ENCODE results near the gene NAT8L. TPM values are rescaled to one million over a fixed set of nuclear protein-coding genes. Genes with fewer than 3 reads are reported as not detected.

The NAT8L gene
- total RNA-seq, 2 donors from 2014 or later = 0.11 to 0.17 TPM

DNA sequence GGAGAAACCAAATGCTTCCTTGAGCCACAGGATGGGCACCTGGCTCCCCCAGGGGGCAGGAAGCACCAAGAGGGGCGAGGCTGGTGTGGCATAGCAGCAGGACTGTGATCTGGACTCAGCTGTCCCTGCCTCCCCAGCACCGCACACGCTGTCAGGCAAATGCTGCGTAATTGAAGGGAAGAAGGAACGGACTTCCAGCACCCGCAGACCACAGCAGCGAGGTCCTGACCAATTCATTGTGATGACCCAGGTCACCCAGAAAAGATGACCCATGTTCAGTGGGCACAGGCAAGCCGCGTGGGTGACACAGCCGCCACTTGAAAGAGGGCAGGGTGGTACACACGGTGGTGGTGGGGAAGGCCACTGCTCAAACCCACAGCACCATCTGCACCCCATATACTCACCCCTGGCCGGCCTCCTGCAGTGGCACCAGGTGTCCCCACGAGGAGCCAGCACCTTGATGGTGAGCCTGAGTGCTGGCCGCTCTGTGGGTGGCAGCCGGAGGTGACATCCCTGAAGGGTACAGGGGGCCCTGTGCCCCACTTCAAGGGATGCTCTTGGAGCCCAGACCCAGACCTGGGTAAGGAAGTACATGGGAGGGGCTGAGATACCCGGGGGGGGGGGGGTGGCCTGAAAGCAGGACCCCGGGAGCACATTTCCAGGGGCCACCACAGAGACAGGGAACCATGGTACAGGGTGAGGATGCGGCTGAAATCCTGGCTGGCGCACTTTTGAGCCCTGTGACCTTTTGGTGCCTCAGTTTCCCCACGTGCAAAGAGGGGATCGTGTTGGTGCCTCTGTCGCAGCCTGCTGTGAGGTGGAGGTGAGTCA is 11.5 kb downstream of the NAT8L start:
- Histone ChIP-seq H3K4me1 (no peaks in the 10 kb centered on the region), H3K9ac (ENCODE audit: low read depth in 2 of 2, low read length in 2 of 2) (no peak overlapping the region), H3K4me3 (no peak overlapping the region), H3K36me3 (no peaks in the 10 kb centered on the region), H3K27me3 (no peaks in the 10 kb centered on the region), H3K27ac (no peak overlapping the region), H3K9me3 (no peaks in the 10 kb centered on the region)
- TF ChIP-seq, protein P1, sequence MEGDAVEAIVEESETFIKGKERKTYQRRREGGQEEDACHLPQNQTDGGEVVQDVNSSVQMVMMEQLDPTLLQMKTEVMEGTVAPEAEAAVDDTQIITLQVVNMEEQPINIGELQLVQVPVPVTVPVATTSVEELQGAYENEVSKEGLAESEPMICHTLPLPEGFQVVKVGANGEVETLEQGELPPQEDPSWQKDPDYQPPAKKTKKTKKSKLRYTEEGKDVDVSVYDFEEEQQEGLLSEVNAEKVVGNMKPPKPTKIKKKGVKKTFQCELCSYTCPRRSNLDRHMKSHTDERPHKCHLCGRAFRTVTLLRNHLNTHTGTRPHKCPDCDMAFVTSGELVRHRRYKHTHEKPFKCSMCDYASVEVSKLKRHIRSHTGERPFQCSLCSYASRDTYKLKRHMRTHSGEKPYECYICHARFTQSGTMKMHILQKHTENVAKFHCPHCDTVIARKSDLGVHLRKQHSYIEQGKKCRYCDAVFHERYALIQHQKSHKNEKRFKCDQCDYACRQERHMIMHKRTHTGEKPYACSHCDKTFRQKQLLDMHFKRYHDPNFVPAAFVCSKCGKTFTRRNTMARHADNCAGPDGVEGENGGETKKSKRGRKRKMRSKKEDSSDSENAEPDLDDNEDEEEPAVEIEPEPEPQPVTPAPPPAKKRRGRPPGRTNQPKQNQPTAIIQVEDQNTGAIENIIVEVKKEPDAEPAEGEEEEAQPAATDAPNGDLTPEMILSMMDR (IDR thresholded peaks at IDR 0.05) = no peak
- intact Hi-C loops (cut with DNase I) = no loop called here
- no peak for DNase-seq

DNA sequence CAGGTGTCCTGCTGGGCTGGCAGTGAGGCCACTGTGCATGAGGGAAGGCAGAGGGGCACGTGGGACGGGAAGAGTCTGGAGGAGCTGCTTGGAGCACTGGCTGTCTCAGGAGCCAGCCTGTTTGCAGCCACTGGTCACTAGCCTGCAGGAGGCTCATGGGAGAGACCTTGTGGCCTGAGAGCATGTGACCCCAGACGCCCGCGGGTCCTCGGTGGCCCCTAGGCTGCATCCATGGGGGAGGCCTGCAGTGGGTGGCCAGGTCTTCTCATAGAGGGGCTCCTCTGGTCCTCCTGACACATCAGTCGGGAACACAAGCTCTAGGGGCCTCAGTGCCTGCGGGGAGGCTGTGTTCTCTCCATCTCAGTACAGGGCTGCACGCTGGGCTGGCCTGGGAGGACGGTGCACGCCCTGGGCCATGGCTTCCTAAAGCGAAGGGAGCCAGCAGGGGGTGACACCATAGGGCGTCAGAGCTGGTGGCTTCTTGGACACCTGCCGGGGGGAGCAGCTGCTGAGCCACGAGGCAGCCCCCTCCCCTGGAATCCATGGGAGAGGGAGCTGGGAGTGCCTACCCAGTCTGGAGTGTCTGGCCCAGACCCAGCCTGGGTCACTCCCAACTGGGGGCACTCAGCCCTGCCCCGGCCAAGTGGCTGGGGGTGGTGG is 12.3 kb downstream of the NAT8L start:
- DNase-seq = no peak
- TF ChIP-seq, protein P1 (IDR thresholded peaks at IDR 0.05) = no peak
- Histone ChIP-seq H3K4me3 (no peak overlapping the region), H3K27ac (no peak overlapping the region), H3K9me3 (no peaks in the 10 kb centered on the region), H3K4me1 (no peaks in the 10 kb centered on the region), H3K9ac (ENCODE audit: low read depth in 2 of 2, low read length in 2 of 2) (no peak overlapping the region), H3K36me3 (no peaks in the 10 kb centered on the region), H3K27me3 (no peaks in the 10 kb centered on the region)
- intact Hi-C loops (cut with DNase I) = no loop called here

DNA sequence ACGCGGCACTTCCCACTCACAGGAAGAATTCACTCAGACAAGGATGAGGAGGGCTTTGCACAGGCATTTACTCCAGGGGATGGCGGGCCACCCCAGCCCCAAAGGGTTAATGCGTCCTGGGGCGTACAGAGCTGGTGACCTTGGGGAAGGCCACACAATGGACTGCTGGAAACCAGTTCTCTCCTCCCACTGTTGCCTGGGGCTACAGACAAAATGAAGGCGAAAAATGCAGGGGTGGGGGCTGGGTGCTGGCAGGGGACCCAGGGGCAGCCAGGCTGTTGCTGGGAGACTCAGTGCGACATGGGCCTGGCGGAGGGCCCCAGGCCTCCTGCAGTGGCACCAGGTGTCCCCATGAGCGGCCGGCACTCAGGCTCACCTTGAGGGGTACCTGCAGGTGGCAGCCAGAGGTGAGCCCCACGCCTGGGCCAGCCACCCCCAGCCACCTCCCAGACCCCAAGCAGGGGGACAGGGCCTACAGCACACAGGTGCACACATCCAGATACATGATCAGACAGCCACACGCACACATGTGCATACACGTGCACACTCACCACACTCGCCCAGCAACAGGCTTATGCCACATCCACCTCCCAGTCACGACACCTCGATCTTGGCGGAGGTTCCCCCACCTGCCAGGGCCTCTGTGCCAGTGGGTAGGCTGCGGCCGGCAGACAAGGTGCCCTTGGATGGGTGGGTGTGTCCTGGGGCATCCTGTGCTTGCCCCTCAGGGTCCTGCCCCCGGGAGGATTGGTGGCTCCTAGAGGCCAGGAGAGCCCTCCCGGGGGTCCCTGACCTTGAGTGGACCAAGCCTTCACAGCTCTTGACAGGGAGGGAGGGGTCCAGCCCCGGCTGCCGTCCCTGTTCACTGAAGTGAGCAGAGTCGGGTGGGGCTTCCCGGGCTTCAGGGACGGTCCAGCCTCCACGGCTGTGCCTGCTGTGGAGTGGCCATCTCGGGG is 13.1 kb downstream of the NAT8L start:
- Histone ChIP-seq H3K9me3 (no peaks in the 10 kb centered on the region), H3K27me3 (no peaks in the 10 kb centered on the region), H3K9ac (ENCODE audit: low read depth in 2 of 2, low read length in 2 of 2) (no peak overlapping the region), H3K36me3 (no peaks in the 10 kb centered on the region), H3K4me3 (no peak overlapping the region), H3K4me1 (no peaks in the 10 kb centered on the region), H3K27ac (no peak overlapping the region)
- intact Hi-C loops (cut with DNase I) = no loop called here
- TF ChIP-seq, protein P1 (IDR thresholded peaks at IDR 0.05) = no peak
- DNase-seq = no peak

DNA sequence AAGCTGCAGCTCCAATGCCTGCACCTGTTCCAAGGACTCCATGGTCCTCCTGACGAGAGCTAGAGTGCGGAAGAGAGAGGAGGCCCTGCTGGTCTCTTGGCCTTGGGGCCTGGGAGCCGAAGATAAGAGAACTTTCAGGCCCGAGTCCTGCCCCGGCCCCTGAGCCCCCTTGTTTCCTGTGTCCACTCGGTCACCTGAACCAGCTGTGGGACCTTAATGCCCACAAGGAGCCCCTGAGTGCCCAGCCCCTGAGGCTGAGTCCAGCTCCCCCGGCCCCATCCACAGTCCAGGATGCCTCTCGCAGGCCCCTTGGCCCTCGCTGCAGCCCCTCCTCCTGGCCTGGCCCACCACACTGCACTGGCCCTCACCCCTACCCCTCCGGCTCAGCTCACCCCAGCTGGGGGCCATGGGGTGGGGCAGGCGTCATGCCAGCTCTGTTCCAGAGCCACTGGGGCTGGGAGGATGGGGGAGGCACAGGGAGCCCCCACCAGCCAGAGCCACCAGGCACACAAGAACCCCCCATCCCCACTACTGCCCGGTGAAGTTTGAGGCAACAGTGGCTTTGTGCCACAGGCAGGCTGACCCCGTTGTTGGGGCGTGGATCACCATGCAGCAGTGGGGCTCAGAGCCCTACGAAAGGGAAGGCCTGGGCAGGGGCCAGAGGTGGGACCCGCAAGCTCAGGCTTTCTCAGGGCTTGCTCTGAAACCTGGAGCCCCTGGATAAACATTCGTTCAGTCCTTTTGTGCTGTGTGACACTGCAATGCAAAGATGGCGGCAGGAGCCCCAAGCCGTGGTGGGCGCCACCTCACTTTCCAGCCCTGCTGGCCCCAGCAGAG is 14.1 kb downstream of the NAT8L start:
- Histone ChIP-seq H3K27me3 (no peaks in the 10 kb centered on the region), H3K9ac (ENCODE audit: low read depth in 2 of 2, low read length in 2 of 2) (no peak overlapping the region), H3K27ac (no peak overlapping the region), H3K4me3 (no peak overlapping the region), H3K36me3 (no peaks in the 10 kb centered on the region), H3K4me1 (no peaks in the 10 kb centered on the region), H3K9me3 (no peaks in the 10 kb centered on the region)
- intact Hi-C loops (cut with DNase I) = no loop called here
- no peak for DNase-seq
- TF ChIP-seq, protein P1 (IDR thresholded peaks at IDR 0.05) = no peak
